Measurements from ENCODE around the gene NEMP2.

- TF ChIP-seq, protein P1, sequence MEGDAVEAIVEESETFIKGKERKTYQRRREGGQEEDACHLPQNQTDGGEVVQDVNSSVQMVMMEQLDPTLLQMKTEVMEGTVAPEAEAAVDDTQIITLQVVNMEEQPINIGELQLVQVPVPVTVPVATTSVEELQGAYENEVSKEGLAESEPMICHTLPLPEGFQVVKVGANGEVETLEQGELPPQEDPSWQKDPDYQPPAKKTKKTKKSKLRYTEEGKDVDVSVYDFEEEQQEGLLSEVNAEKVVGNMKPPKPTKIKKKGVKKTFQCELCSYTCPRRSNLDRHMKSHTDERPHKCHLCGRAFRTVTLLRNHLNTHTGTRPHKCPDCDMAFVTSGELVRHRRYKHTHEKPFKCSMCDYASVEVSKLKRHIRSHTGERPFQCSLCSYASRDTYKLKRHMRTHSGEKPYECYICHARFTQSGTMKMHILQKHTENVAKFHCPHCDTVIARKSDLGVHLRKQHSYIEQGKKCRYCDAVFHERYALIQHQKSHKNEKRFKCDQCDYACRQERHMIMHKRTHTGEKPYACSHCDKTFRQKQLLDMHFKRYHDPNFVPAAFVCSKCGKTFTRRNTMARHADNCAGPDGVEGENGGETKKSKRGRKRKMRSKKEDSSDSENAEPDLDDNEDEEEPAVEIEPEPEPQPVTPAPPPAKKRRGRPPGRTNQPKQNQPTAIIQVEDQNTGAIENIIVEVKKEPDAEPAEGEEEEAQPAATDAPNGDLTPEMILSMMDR (IDR thresholded peaks at IDR 0.05; ENCODE audit: poor library complexity), result no peak
- TF ChIP-seq EZH2 (IDR thresholded peaks at IDR 0.05; ENCODE audit: borderline replicate concordance), result no peak
Observed at GRCh38 chr2:190545555-190546385, 11.2 kb upstream of the NEMP2 start.
